CD14-positive monocyte (primary cell): ENCODE data around the gene KITLG. TPM values are rescaled to one million over a fixed set of nuclear protein-coding genes. Genes with fewer than 3 reads are reported as not detected.
"Not testable (repeated sequence)": the region's sequence is repeated elsewhere in the genome, so short reads cannot be mapped to it uniquely, and the experiment has no call there.

Source experiments
- DNase-seq, 3 donors: peaks; one replicate each; pipeline ENCODE4 v3.0.0-alpha.2; 2011 to 2022
- H2AFZ ChIP-seq: 2 replicates; pipeline ENCODE4 v1.6.0; 2012; ENCODE audit warnings: mild to moderate bottlenecking, low read depth, low read length, inconsistent platforms; ENCODE audit not compliant: insufficient read depth, poor library complexity, severe bottlenecking
- H3K27ac ChIP-seq, 2 donors: 1 replicate in 1 of 2; 2 replicates in 1 of 2; pipeline ENCODE4 v1.5.1; 2012 to 2013; ENCODE audit warnings: low read length in 2 of 2, control low read depth in 1 of 2, inconsistent platforms in 1 of 2, low read depth in 1 of 2, mild to moderate bottlenecking in 1 of 2
- H3K27me3 ChIP-seq, 2 donors: one replicate each; pipeline versions ENCODE4 v1.6.0 to v1.6.1; 2011 to 2013; ENCODE audit warnings: low read length in 2 of 2; ENCODE audit not compliant: control insufficient read depth in 2 of 2, insufficient read depth in 2 of 2
- H3K36me3 ChIP-seq, 2 donors: replicated peaks in 1 of 2; 1 replicate in 1 of 2; 2 replicates in 1 of 2; pipeline versions ENCODE4 v1.5.1 to v1.6.1; 2012 to 2013; ENCODE audit warnings: low read length in 2 of 2, control low read depth in 1 of 2, inconsistent platforms in 1 of 2, mild to moderate bottlenecking in 1 of 2; ENCODE audit not compliant: insufficient read depth in 2 of 2, control insufficient read depth in 1 of 2
- H3K4me1 ChIP-seq, 2 donors: 1 replicate in 1 of 2; 2 replicates in 1 of 2; pipeline versions ENCODE4 v1.5.1 to v1.6.1; 2012 to 2013; ENCODE audit warnings: low read length in 2 of 2, control low read depth in 1 of 2, inconsistent platforms in 1 of 2, mild to moderate bottlenecking in 1 of 2, moderate library complexity in 1 of 2; ENCODE audit not compliant: insufficient read depth in 2 of 2, control insufficient read depth in 1 of 2
- H3K4me2 ChIP-seq: replicated peaks from 2 replicates; pipeline ENCODE3; 2012; ENCODE audit warnings: low read length, moderate library complexity, mild to moderate bottlenecking; ENCODE audit not compliant: poor library complexity, severe bottlenecking; ENCODE audit errors: extremely low read depth
- H3K4me3 ChIP-seq, 3 experiments: fragments of 200-600 bp in 1 of 3; sonication (generic) in 1 of 3; replicated peaks in 1 of 3; 1 replicate in 2 of 3; 2 replicates in 1 of 3; pipeline ENCODE4 v1.5.1; 2011 to 2013; ENCODE audit warnings: low read length in 3 of 3, mild to moderate bottlenecking in 3 of 3, control low read depth in 2 of 3, low read depth in 2 of 3, inconsistent platforms in 1 of 3, moderate library complexity in 1 of 3
- H3K79me2 ChIP-seq: 2 replicates; pipeline ENCODE4 v1.6.0; 2012; ENCODE audit warnings: mild to moderate bottlenecking, control low read depth, inconsistent platforms, low read length, moderate library complexity; ENCODE audit not compliant: insufficient read depth
- H3K9ac ChIP-seq: 2 replicates; pipeline ENCODE4 v1.6.0; 2017; ENCODE audit warnings: low read length, mild to moderate bottlenecking; ENCODE audit not compliant: insufficient read depth, poor library complexity, severe bottlenecking
- H3K9me3 ChIP-seq, 2 donors: replicated peaks in 1 of 2; 1 replicate in 1 of 2; 2 replicates in 1 of 2; pipeline versions ENCODE4 v1.5.1 to v1.6.1; 2012 to 2013; ENCODE audit warnings: low read length in 2 of 2, control low read depth in 1 of 2; ENCODE audit not compliant: control insufficient read depth in 1 of 2, insufficient read depth in 1 of 2
- H4K20me1 ChIP-seq: 2 replicates; pipeline ENCODE4 v1.6.0; 2012; ENCODE audit warnings: mild to moderate bottlenecking, low read length, control low read depth, moderate library complexity; ENCODE audit not compliant: insufficient read depth
- H3K27ac Mint-ChIP-seq, 7 donors: one replicate each; pipeline ENCODE4 v1.8.0; 2020; ENCODE audit warnings: mild to moderate bottlenecking in 7 of 7, mixed read lengths in 7 of 7, moderate library complexity in 6 of 7, inconsistent platforms in 2 of 7
- H3K27me3 Mint-ChIP-seq, 3 donors: one replicate each; pipeline ENCODE4 v1.8.0; 2021 to 2022; ENCODE audit warnings: low read depth in 3 of 3, mild to moderate bottlenecking in 3 of 3, mixed read lengths in 3 of 3, moderate library complexity in 3 of 3, inconsistent platforms in 1 of 3
- H3K36me3 Mint-ChIP-seq, 2 donors: one replicate each; pipeline ENCODE4 v1.8.0; 2020; ENCODE audit warnings: mixed read lengths in 2 of 2, inconsistent platforms in 1 of 2, mild to moderate bottlenecking in 1 of 2
- H3K4me1 Mint-ChIP-seq: one replicate; pipeline ENCODE4 v1.8.0; 2020; ENCODE audit warnings: mild to moderate bottlenecking, mixed read lengths
- H3K4me3 Mint-ChIP-seq, 2 donors: one replicate each; pipeline ENCODE4 v1.8.0; 2020; ENCODE audit warnings: mild to moderate bottlenecking in 2 of 2, mixed read lengths in 2 of 2, moderate library complexity in 1 of 2
- H3K9me3 Mint-ChIP-seq, 7 donors: one replicate each; pipeline ENCODE4 v1.8.0; 2020 to 2022; ENCODE audit warnings: mixed read lengths in 7 of 7, mild to moderate bottlenecking in 6 of 7, moderate library complexity in 6 of 7, inconsistent platforms in 2 of 7
- CTCF ChIP-seq: fragments of 200-600 bp; IDR thresholded peaks from one replicate; pipeline ENCODE4 v1.8.0; 2022; ENCODE audit warnings: antibody characterized with exemption, mild to moderate bottlenecking
- WGBS: methylation state at CpG from one replicate; pipeline ENCODE4 v1.1.5; 2013; ENCODE audit warnings: missing lambda C conversion rate; ENCODE audit not compliant: insufficient coverage; 5-methylcytosine and 5-hydroxymethylcytosine counted together
- intact Hi-C, 2 donors: fragments of 100-400 bp; cut with micrococcal nuclease; formaldehyde crosslinking; loops; one replicate each; pipeline versions ENCODE4 v1.15.0 to v1.15.1; 2023
- polyA plus RNA-seq, 3 donors: library from polyadenylated mRNA; depleted of rRNA in 1 of 3; unstranded in 2 of 3; stranded (reverse) in 1 of 3; fragments of 300-500 nt in 2 of 3; fragments of >200 nt in 1 of 3; fragmentation: Illumina TruSeq in 2 of 3; gene quantifications; 1 replicate in 2 of 3; 2 replicates in 1 of 3; pipeline ENCODE4 v1.2.3, GENCODE V29; 2012 to 2021

The KITLG gene
- polyA plus RNA-seq, 3 donors = 0.03 to 0.07 TPM; not detected in 1

DNA sequence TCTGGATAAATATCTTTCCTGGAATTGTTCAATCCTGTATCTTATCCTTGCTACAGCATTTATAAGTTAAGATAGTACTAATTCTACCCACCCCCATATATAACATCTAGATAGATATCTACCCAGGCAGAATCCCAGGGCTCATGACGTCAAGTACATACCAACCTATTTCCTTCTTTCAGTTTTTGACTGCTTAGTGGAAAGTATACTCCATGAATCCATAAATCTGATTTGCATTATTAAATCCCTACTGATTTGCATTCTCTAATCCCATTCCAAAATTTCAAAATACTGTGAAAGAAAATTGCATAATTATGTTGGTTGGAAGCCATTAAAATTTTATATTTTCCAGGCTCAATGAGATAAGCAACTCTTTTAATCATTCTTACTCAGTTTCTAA is 111.7 kb downstream of the KITLG start:
- no peak overlapping the region for H2AFZ ChIP-seq
- no peak for DNase-seq
- no peaks in the 10 kb centered on the region for H3K4me1 ChIP-seq
- peaks cover 0 to 8% of the 10 kb centered on the region in 2 donors for H3K9me3 ChIP-seq
- Mint-ChIP-seq H3K36me3 (no peaks in the 10 kb centered on the region), H3K27ac (no peak overlapping the region), H3K27me3 (no peaks in the 10 kb centered on the region), H3K4me1 (no peaks in the 10 kb centered on the region), H3K4me3 (no peak overlapping the region), H3K9me3 (peaks cover 7 to 27% (median 20%) of the 10 kb centered on the region in 7 donors)
- H3K36me3 ChIP-seq = no peaks in the 10 kb centered on the region
- no peak overlapping the region for H3K27ac ChIP-seq
- H4K20me1 ChIP-seq = no peaks in the 10 kb centered on the region
- H3K4me3 ChIP-seq = no peak overlapping the region
- intact Hi-C loops = no loop called here
- no peaks in the 10 kb centered on the region for H3K27me3 ChIP-seq
- H3K4me2 ChIP-seq = no peak overlapping the region
- H3K79me2 ChIP-seq = no peaks in the 10 kb centered on the region
- WGBS = no CpG with 5 or more reads among the region's 1 CpG
- H3K9ac ChIP-seq = no peak overlapping the region
- TF ChIP-seq CTCF = no peak

DNA sequence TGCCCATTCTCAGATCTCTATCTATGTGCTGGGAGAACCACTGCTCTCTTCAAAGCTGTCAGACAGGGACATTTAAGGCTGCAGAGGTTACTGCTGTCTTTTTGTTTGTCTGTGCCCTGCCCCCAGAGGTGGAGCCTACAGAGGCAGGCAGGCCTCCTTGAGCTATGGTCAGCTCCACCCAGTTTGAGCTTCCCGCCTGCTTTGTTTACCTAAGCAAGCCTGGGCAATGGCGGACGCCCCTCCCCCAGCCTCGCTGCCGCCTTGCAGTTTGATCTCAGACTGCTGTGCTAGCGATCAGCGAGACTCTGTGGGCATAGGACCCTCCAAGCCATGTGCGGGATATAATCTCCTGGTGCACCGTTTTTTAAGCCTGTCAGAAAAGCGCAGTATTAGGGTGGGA is 113.6 kb downstream of the KITLG start:
- peaks cover 7 to 28% (median 20%) of the 10 kb centered on the region in 7 donors for H3K9me3 Mint-ChIP-seq
- WGBS = 98% methylated on average over 5 of the region's 10 CpGs
- H3K36me3 Mint-ChIP-seq, H3K9me3 ChIP-seq, H3K4me3 Mint-ChIP-seq, H3K79me2 ChIP-seq, H2AFZ ChIP-seq, intact Hi-C loops, H3K27ac Mint-ChIP-seq, H3K27me3 Mint-ChIP-seq, H4K20me1 ChIP-seq, H3K4me2 ChIP-seq, H3K4me1 ChIP-seq, H3K4me1 Mint-ChIP-seq, H3K27me3 ChIP-seq, H3K36me3 ChIP-seq, DNase-seq, H3K27ac ChIP-seq, H3K9ac ChIP-seq, H3K4me3 ChIP-seq: not testable (repeated sequence)
